ENCODE data around the gene RXRA.

The RXRA gene

DNA sequence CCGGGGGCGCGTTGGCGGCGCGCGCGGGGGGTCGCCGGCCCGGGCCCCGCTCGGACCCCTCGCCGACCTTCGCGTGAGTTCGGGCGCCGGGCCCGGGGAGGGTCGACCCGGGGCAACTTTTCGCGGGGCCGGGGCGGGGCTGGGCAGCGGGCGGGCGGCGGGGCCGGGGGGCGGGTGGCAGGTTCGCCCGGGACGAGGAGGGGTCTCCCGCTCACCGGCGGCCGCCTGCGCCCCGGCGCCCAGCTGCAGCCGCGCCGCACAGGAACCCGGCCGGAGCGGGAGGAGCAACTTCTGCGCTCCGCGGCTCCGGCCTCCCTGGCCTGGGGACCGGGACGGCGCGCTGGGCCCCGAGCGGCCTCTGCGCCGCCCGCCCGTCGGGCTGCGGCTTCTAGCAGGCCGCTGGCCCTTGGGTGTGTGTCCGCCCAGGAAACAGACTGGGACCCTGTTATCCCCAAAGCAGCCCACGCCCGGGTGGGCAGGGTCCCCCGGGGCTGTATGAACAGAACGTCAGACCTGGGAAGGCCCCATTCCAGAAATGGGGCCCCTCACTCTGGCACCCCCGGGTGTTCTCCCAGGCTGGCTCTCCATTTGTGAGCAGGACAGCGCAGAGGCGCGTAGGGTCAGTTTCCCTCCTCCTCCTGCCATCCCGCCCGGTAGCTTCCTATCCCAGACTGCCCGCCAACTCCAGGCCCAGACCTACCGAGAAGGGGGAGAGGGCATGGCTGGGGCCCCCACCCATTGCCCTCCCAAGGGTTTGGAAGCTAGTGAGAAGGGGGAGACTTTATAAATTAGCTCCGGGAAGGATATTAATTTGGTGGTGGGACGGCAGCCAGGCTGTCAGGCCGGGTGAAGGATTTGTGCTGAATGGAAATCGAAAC is 708 bp downstream of the RXRA start:
- no peak for DNase-seq

- DNase-seq: no peak
Measured at GRCh38 chr9:134327671-134328231, 1.5 kb downstream of the RXRA start.

DNA sequence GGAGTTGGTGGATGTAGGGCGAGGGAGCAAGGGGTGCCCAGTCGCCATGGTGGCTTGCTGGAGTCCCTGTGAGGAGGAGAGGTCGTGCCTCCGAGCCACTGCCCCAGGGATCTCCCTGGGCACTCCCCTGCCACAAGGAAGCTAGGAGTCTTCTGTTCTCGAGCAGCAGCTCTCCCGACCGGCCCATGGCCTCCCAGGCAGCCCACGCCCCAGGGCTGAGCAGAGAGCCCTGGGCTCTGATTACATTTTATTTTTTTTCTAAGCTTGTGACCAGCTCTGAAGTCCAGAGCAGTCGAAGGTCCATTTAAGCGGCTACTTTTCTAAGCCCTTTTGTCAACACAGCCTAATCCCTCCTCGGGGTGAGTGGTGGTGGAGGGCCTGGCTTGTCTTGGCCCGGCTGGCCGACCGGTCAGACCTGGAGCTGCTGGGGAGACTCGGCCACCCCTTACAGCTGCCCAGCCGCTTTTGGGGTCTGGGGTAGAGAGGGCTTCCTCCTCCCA is 2.1 kb downstream of the RXRA start:
- DNase-seq: no peak

DNA sequence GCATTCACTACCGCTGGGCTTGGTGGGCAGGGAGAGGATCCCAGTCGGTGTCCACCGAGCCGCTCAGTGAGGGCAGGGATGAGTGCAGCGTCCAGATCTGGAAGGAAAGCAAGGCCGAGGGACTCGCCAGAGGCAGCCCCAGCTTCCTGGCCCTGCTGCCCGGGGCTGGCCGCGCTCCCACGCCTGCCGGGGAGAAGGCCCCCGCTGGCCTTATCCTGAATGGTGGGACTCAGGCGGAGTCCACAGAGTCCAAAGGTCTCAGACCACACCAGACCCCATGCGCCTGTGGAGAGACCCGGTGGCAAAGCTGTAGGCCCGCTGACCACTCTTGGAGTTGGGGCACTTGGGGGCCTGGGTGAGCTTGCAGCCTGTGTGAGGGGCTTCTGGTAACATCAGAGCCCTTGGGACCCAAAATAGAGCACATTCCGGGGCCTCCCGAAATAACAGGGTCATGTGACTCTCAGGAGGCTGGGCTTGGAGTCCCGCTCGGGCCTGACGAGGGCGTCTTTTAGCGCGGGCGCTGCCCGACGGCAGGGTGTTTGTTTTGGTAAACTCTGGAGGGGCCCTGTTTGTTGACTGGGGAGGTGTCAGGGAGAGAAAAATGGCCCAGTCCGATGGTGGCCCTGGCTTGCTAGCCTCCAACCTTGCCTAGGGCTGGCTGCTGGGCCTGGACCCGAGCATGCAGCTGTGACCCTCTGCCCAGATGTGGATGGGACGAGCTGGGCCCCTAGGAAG is 2.8 kb downstream of the RXRA start:
- no peak for DNase-seq

- DNase-seq: no peak
Measured at GRCh38 chr9:134329576-134329855, 3.3 kb downstream of the RXRA start.

- no peak for DNase-seq
Measured at GRCh38 chr9:134329886-134330285, 3.6 kb downstream of the RXRA start.

DNA sequence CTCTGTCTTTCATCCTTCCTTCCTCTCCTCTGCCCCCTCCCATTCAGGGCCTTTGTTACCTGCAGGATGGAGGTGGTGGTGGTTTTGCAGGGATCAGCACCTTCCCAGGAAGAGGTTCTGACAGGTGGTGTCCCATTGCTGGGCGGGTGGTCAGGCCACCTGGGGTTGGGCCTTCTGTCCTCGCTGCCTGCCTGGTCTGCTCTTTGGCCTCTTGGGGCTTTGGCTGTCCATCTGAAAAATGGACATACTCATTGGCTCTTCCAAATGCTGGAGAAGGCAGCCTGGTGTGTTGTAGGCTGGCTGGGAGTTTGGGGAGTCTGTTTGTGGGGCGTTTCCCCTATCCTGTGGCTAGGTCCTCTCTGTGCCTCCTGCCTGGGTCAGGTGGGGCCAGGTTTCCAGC is 4.3 kb downstream of the RXRA start:
- DNase-seq: no peak

GRCh38 chr9:134331186-134332025 is 5.2 kb downstream of the RXRA start:
- no peak for DNase-seq

DNA sequence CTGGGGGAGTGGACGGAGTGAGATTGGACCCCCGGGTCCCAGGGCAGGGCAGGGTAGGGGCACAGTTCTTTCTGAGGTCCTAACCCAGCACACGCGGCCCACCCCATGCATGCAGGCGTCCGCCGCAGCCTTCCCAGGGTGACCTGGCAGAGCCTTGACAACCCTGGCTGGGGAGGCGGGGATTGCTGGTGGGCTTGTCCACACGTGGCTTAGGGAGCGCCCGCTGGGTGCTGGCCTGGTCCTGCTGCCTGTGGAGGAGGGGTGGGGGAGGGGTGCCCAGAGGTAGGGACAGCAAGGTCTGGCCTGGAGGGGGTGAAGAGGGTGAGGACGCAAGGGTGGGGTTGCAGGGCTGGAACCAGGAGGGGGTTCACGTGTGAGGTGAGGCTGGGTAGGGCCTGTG is 6.0 kb downstream of the RXRA start:
- DNase-seq: no peak

DNA sequence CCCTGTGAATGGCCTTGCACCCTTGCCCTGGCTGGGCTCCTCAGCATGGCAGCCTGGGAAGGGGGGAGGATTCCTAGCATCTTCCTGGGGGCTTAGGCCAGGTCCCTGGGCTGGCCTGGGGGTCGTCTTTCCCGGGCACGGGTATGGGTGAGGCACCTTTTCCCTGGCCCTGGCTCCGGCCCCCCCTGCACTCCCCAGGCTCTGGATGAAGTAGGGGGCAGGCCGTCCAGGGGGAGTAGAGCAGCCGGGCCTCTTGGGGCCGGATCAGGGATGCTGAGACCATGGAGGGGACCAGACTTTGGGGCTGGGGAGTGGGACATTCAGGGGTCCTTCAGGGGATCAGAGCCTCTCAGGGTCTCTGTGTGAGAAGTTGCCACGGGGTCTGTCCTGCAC is 6.6 kb downstream of the RXRA start:
- DNase-seq: no peak

GRCh38 chr9:134333234-134333873 is 7.1 kb downstream of the RXRA start:
- DNase-seq: no peak

GRCh38 chr9:134333874-134334581 is 7.8 kb downstream of the RXRA start:
- DNase-seq: no peak

DNA sequence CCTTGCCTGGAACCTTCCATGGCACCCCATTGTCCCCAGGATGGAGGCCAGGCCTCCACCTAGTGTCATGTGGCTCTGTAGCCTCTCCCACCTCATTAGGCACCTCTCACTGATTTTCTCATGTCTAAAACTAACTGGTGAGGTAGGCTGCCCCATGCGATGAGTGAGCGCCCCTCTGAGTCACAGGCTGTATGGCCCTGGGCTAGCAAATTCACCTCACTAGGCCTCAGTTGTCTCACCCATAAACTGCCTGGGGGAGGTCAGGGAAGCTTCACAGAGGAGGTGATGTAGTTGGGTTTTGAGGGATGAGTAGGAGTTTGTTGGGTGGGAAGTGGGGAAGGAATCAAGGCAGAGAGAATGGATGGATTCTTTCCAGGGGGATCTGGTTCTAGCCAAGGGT is 8.8 kb downstream of the RXRA start:
- no peak for DNase-seq

DNA sequence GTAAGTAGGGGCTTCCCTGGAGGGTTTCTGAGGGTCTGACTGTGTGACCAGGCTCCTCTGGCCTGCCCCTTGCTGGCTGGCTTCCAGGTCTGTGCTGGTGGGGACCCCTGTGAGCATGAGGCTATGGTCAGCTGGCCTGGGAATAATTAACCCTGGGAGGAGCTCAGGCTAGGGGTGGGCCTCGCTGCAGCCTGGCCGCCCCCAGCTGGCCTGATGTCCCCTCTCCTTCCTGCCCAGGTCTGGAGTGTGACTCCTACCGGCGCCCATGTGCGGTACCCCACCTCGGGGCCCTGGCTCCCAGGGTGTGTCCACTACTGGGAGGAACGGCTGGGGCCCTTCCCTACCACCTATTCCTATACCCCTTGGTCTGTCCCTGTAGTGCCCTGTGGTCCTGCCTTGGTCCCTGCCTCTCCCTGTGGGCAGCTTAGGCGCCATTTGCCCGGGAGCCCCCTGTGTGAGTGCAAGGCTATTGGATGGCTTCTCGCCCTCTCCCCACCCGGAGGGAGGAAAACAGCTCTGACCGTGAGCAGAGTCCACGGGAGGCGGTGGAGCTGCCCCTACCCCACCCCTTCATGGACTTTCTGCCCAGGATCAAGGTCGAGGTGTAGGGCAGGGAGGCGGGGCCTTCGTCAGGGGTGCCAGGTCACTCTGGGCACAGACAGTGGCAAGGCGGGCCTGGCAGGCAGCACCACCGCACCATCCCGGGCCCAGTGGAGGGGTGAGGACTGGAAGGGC is 9.4 kb downstream of the RXRA start:
- no peak for DNase-seq

DNA sequence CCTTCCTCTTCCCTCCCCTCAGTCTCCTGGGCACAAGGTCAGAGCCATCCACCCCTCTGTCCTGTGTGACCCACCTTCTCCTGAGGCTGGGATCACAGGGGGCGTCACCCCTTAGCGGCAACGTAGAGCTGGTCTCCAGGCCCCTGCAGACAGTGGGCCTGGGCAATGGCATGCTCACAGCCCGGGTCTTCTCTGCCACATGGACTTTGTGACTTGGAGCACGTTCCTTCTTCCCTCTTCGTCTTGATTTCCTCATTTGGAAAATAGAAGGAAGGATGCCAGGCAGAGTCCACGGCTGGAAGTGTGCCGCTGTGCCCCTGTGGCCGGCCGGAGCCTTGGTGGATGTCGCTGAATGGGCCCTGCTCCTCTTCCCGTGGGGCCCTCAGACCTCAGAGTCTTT is 10.0 kb downstream of the RXRA start:
- no peak for DNase-seq

- DNase-seq: no peak
Measured at GRCh38 chr9:134336924-134337323, 10.7 kb downstream of the RXRA start.

DNA sequence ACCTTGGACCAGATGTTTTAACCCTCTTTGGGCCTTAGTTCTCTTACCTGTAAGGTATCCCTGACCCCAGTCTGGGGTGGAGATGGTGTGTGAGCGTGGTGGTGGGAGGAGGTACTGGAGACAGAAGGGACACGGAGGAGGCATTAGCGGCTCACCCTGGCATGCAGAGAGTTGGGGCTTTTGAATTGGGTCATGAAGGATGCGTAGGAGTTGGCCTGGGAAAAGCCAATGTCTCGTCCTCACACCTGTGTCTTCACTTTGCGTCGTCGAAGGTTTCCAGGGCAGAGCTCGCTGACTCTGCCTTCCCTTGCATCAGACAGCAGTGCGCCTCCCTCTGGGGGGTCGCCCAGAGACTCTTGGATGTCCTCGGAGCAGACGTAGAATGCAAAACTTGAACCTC is 11.2 kb downstream of the RXRA start:
- DNase-seq: no peak

GRCh38 chr9:134338394-134339182 is 12.3 kb downstream of the RXRA start:
- DNase-seq: no peak

GRCh38 chr9:134339183-134339806 is 13.0 kb downstream of the RXRA start:
- no peak for DNase-seq
